GM10248 (cell line): ENCODE results near the gene CCDC107.

ENCODE experiments used
- CTCF ChIA-PET: fragments of 300-600 bp; sonication (Branson Sonifier 250); formaldehyde crosslinking; extraction: SDS; loops from one replicate; lab custom pipeline; 2021; ENCODE audit warnings: antibody characterized with exemption; lab: Yijun Ruan, JAX
- POLR2A ChIA-PET: fragments of 350-650 bp; sonication (Branson Sonifier 250); formaldehyde crosslinking; extraction: SDS; loops from one replicate; lab custom pipeline; 2020; ENCODE audit warnings: antibody characterized with exemption; lab: Yijun Ruan, JAX
- DNase-seq: peaks from one replicate; pipeline ENCODE4 v3.0.0; 2012; ENCODE audit errors: extremely low spot score
- CTCF ChIP-seq: IDR thresholded peaks from 2 replicates; pipeline ENCODE4 v1.5.1; 2012; ENCODE audit warnings: mild to moderate bottlenecking, low read depth; ENCODE audit errors: extremely low read depth, missing control alignments, control extremely low read depth

CCDC107 gene

GRCh38 chr9:35649431-35650340, 8.4 kb upstream of the CCDC107 start:
- no peak for TF ChIP-seq CTCF
- CTCF ChIA-PET = interaction anchor here (1.2 to 7.2 kb wide), 8 partner anchors 10 to 176 kb away, joined by 3 to 138 read pairs (median 4); partner anchors contain the start of genes ARHGEF39, CCDC107, CD72 and CREB3
- peak; percentile 50 for DNase-seq
- POLR2A ChIA-PET = interaction anchor here (1.0 to 1.5 kb wide), 3 partner anchors 38 to 83 kb away, joined by 3 to 4 read pairs (median 3); partner anchors contain the start of genes CREB3 and TLN1

GRCh38 chr9:35650341-35651158, 7.5 kb upstream of the CCDC107 start, which contains the start of gene SIT1:
TSS of gene SIT1 (minus strand) at chr9:35650931. CDS start at chr9:35650853, 78 bp downstream.
- TF ChIP-seq CTCF = no peak
- CTCF ChIA-PET = interaction anchor here (1.5 to 7.2 kb wide), 3 partner anchors 35 to 79 kb away, joined by 4 to 97 read pairs (median 13); partner anchors contain the start of gene CD72
- POLR2A ChIA-PET = interaction anchor here (1.2 to 1.5 kb wide), 2 partner anchors 39 to 82 kb away, joined by 3 to 4 read pairs; partner anchors contain the start of genes CREB3 and TLN1
- peak; percentile 69 for DNase-seq

GRCh38 chr9:35651956-35652828, 5.9 kb upstream of the CCDC107 start:
- DNase-seq = no peak

GRCh38 chr9:35652829-35653209, 5.3 kb upstream of the CCDC107 start:
- no peak for DNase-seq
- ChIA-PET CTCF (interaction anchor here (1.7 kb wide), 1 partner anchor 173 kb away, joined by 5 read pairs; no protein-coding TSS in a partner anchor), POLR2A (interaction anchor here (0.7 kb wide), 2 partner anchors 9 to 564 kb away, joined by 4 to 6 read pairs; no protein-coding TSS in a partner anchor)
- TF ChIP-seq CTCF = no peak

More at GRCh38 chr9:35651956-35652828, 5.9 kb upstream of the CCDC107 start:
- CTCF ChIA-PET = interaction anchor here (1.7 kb wide), 1 partner anchor 173 kb away, joined by 5 read pairs; no protein-coding TSS in a partner anchor
- POLR2A ChIA-PET = no interaction called here
- TF ChIP-seq CTCF = no peak

- POLR2A ChIA-PET = interaction anchor here (0.6 to 0.7 kb wide), 4 partner anchors 8 to 984 kb away, joined by 3 to 6 read pairs (median 4); partner anchors contain the start of gene VCP
- DNase-seq = no peak
- CTCF ChIA-PET = interaction anchor here (1.7 kb wide), 1 partner anchor 172 kb away, joined by 5 read pairs; no protein-coding TSS in a partner anchor
- TF ChIP-seq CTCF = no peak
These were observed 4.5 kb upstream of the CCDC107 start for GRCh38 chr9:35653611-35654010.
